22Rv1 (cell line): ENCODE data around the gene BMS1.

ENCODE experiments used
- ZFX ChIP-seq: fragments of 450-650 bp; IDR thresholded peaks from 2 replicates; pipeline ENCODE4 v1.6.1; 2017; ENCODE audit warnings: antibody characterized with exemption, borderline replicate concordance
- TF ChIP-seq, protein P1 (sequence below): fragments of 450-650 bp; IDR thresholded peaks from 2 replicates; pipeline ENCODE4 v1.5.1; 2017; ENCODE audit warnings: mild to moderate bottlenecking

DNA sequence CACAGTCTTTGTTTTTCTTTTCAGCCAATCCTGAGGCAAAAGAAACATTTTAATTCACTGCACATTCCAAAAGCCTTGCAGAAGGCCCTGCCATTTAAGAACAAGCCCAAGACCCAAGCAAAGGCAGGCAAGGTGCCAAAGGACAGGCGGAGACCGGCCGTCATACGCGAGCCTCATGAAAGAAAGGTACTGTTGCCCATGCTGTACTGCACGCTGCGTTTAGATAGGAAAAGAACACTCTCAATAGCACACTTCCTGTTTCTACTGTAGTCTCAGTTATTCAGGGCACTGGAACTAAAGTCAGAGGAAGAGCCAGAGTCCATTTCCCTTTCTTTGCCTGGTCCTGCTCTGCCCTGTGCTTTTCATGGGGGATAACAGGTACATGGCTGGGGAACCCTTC lies 47.6 kb downstream of the BMS1 start:
- TF ChIP-seq, protein P1, sequence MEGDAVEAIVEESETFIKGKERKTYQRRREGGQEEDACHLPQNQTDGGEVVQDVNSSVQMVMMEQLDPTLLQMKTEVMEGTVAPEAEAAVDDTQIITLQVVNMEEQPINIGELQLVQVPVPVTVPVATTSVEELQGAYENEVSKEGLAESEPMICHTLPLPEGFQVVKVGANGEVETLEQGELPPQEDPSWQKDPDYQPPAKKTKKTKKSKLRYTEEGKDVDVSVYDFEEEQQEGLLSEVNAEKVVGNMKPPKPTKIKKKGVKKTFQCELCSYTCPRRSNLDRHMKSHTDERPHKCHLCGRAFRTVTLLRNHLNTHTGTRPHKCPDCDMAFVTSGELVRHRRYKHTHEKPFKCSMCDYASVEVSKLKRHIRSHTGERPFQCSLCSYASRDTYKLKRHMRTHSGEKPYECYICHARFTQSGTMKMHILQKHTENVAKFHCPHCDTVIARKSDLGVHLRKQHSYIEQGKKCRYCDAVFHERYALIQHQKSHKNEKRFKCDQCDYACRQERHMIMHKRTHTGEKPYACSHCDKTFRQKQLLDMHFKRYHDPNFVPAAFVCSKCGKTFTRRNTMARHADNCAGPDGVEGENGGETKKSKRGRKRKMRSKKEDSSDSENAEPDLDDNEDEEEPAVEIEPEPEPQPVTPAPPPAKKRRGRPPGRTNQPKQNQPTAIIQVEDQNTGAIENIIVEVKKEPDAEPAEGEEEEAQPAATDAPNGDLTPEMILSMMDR: no peak
- no peak for TF ChIP-seq ZFX
